Lower leg skin (tissue), 3 donors: ENCODE data around the gene PIP5K1B.

ENCODE experiments used
- POLR2A ChIP-seq, 2 donors: fragments of 450-650 bp; IDR thresholded peaks; one replicate each; pipeline ENCODE4 v1.6.1; 2016 to 2017; ENCODE audit warnings: antibody characterized with exemption in 2 of 2, mild to moderate bottlenecking in 1 of 2, moderate library complexity in 1 of 2
- TF ChIP-seq, protein P1 (sequence below), 3 donors: fragments of 450-650 bp; IDR thresholded peaks; one replicate each; pipeline ENCODE4 v1.5.1; 2016; ENCODE audit warnings: antibody characterized with exemption in 3 of 3, mild to moderate bottlenecking in 3 of 3, moderate library complexity in 2 of 3

DNA sequence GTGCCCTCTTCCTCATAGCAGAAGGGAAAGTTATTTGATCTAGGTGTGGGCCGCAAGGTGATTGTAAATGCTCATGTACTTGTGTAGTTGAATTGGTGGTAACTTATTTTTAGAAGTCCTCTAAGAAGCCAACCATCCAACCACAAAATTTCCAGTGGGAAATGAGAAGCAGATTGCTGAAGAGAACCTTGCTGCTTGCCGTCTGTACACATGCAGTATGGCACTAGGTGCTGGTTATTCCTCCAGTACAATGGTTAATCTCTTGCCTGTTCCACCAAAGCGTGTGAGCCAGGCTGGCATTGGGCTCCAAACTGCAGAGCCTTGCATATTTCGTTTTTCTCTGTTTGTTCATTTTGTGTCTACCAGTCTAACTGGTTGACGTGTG is 28.0 kb downstream of the PIP5K1B start:
- TF ChIP-seq, protein P1, sequence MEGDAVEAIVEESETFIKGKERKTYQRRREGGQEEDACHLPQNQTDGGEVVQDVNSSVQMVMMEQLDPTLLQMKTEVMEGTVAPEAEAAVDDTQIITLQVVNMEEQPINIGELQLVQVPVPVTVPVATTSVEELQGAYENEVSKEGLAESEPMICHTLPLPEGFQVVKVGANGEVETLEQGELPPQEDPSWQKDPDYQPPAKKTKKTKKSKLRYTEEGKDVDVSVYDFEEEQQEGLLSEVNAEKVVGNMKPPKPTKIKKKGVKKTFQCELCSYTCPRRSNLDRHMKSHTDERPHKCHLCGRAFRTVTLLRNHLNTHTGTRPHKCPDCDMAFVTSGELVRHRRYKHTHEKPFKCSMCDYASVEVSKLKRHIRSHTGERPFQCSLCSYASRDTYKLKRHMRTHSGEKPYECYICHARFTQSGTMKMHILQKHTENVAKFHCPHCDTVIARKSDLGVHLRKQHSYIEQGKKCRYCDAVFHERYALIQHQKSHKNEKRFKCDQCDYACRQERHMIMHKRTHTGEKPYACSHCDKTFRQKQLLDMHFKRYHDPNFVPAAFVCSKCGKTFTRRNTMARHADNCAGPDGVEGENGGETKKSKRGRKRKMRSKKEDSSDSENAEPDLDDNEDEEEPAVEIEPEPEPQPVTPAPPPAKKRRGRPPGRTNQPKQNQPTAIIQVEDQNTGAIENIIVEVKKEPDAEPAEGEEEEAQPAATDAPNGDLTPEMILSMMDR (IDR thresholded peaks at IDR 0.05): no peak
- no peak for TF ChIP-seq POLR2A (IDR thresholded peaks at IDR 0.05)
